Endothelial cell of umbilical vein (primary cell): Measurements from ENCODE around the gene LGALS3BP. TPM values are rescaled to one million over a fixed set of nuclear protein-coding genes. Genes with fewer than 3 reads are reported as not detected.

Source experiments
- BruUV-seq: library from RNA; stranded (reverse); fragments of 400-500 nt; replicated peaks from 2 replicates; lab custom pipeline; 2021; lab: Mats Ljungman, UMichigan
- CTCF ChIA-PET: fragments of 300-600, 350-600 bp; sonication (Branson Sonifier 250); formaldehyde crosslinking; loops from one replicate; lab custom pipeline; 2021; ENCODE audit warnings: antibody characterized with exemption, inconsistent platforms; lab: Charles Lee
- POLR2A ChIA-PET: fragments of 300-600, 350-600 bp; sonication (Branson Sonifier 250); formaldehyde crosslinking; loops from one replicate; lab custom pipeline; 2021; ENCODE audit warnings: antibody characterized with exemption, inconsistent platforms; lab: Charles Lee
- DNase-seq: peaks from one replicate; pipeline ENCODE4 v3.0.0-alpha.2; 2011; ENCODE audit warnings: low read depth, low spot score
- FAIRE-seq: peaks from 2 replicates; lab custom pipeline; 2011; peaks lifted over from hg19 to GRCh38; lab: Jason Lieb, UNC
- H2AFZ ChIP-seq: 2 replicates; pipeline ENCODE4 v1.6.0; 2012; ENCODE audit warnings: low read depth, low read length, control low read depth, inconsistent platforms
- H3K27ac ChIP-seq: 2 replicates; pipeline ENCODE4 v1.5.1; 2011; ENCODE audit warnings: low read depth, mild to moderate bottlenecking, control low read depth, low read length, moderate library complexity; ENCODE audit not compliant: insufficient read depth
- H3K27me3 ChIP-seq, 2 experiments: 2 replicates each; pipeline versions ENCODE4 v1.6.0 to v1.6.1; 2011; ENCODE audit warnings: low read length in 2 of 2, mixed read lengths in 1 of 2; ENCODE audit not compliant: control insufficient read depth in 2 of 2, insufficient read depth in 2 of 2
- H3K36me3 ChIP-seq, 2 experiments: 2 replicates in 1 of 2; 3 replicates in 1 of 2; pipeline ENCODE4 v1.5.1; 2011; ENCODE audit warnings: low read length in 2 of 2, mild to moderate bottlenecking in 1 of 2, moderate library complexity in 1 of 2; ENCODE audit not compliant: control insufficient read depth in 2 of 2, insufficient read depth in 2 of 2; ENCODE audit errors: extremely low read depth in 1 of 2
- H3K4me1 ChIP-seq: 3 replicates; pipeline ENCODE4 v1.5.1; 2011; ENCODE audit warnings: mild to moderate bottlenecking, low read length; ENCODE audit not compliant: control insufficient read depth, insufficient read depth; ENCODE audit errors: extremely low read depth
- H3K4me2 ChIP-seq: 2 replicates; pipeline ENCODE4 v1.6.1; 2011; ENCODE audit warnings: low read length, control low read depth, mixed read lengths; ENCODE audit not compliant: insufficient read depth
- H3K4me3 ChIP-seq, 3 experiments: fragments of 200-600 bp in 1 of 3; sonication (generic), shearing (Covaris generic) in 1 of 3; replicated peaks in 1 of 3; 2 replicates each; pipeline ENCODE4 v1.5.1; 2011 to 2016; ENCODE audit warnings: control low read depth in 3 of 3, low read length in 3 of 3, mild to moderate bottlenecking in 2 of 3, inconsistent platforms in 1 of 3, low read depth in 1 of 3, moderate library complexity in 1 of 3; ENCODE audit not compliant: insufficient read depth in 1 of 3
- H3K79me2 ChIP-seq: 2 replicates; pipeline ENCODE4 v1.6.0; 2012; ENCODE audit warnings: low read length, inconsistent platforms; ENCODE audit not compliant: control insufficient read depth, insufficient read depth
- H3K9ac ChIP-seq: replicated peaks from 2 replicates; pipeline ENCODE3; 2011; ENCODE audit warnings: low read length, control low read depth; ENCODE audit not compliant: insufficient read depth; ENCODE audit errors: extremely low read depth
- H3K9me1 ChIP-seq: replicated peaks from 3 replicates; pipeline ENCODE4 v1.6.0; 2011; ENCODE audit warnings: mild to moderate bottlenecking, low read length; ENCODE audit not compliant: control insufficient read depth, insufficient read depth; ENCODE audit errors: extremely low read depth
- H3K9me3 ChIP-seq: replicated peaks from 2 replicates; pipeline ENCODE4 v1.5.1; 2012; ENCODE audit warnings: low read length, inconsistent platforms; ENCODE audit not compliant: control insufficient read depth, insufficient read depth
- H4K20me1 ChIP-seq: replicated peaks from 2 replicates; pipeline ENCODE3; 2011; ENCODE audit warnings: mild to moderate bottlenecking, low read length; ENCODE audit not compliant: control insufficient read depth, insufficient read depth; ENCODE audit errors: extremely low read depth
- EZH2 ChIP-seq: IDR thresholded peaks from 2 replicates; pipeline ENCODE4 v1.6.1; 2012; ENCODE audit warnings: borderline replicate concordance, low read depth, mild to moderate bottlenecking, moderate library complexity, low read length, inconsistent platforms; ENCODE audit not compliant: severe bottlenecking
- FOS ChIP-seq: IDR thresholded peaks from 2 replicates; pipeline ENCODE4 v1.6.1; 2011; ENCODE audit warnings: mild to moderate bottlenecking, low read length, moderate library complexity, borderline replicate concordance; ENCODE audit not compliant: insufficient read depth
- GATA2 ChIP-seq: IDR thresholded peaks from 2 replicates; pipeline ENCODE4 v1.7.0; 2011; ENCODE audit warnings: low read depth, mild to moderate bottlenecking, moderate library complexity, mixed read lengths, low read length; ENCODE audit not compliant: insufficient read length, insufficient read depth
- POLR2AphosphoS5 ChIP-seq: IDR thresholded peaks from 2 replicates; pipeline ENCODE4 v1.6.1; 2012; ENCODE audit warnings: low read depth, mild to moderate bottlenecking, control low read depth, low read length, moderate library complexity; ENCODE audit not compliant: insufficient read depth
- dilution Hi-C: fragments of 300-500 bp; cut with MboI; formaldehyde crosslinking; loops from one replicate; pipeline ENCODE4 v1.15.0; 2019; ENCODE audit warnings: low sequenced_read_pairs; ENCODE audit not compliant: extremely low pct_ligation_motif_present
- intact Hi-C: fragments of 100-400 bp; cut with micrococcal nuclease; formaldehyde crosslinking; loops from one replicate; pipeline ENCODE4 v1.10.0; 2022
- polyA plus RNA-seq, 4 experiments: library from polyadenylated mRNA; depleted of rRNA in 3 of 4; stranded (reverse) in 3 of 4; unstranded in 1 of 4; fragments of >200 nt; gene quantifications; 2 replicates each; pipeline versions ENCODE4 v1.2.1 to v1.2.3, GENCODE V29; 2011 to 2012; ENCODE audit warnings: missing spikeins in 1 of 4
- total RNA-seq: library from RNA; stranded (reverse); gene quantifications from 2 replicates; pipeline ENCODE4 v1.2.3, GENCODE V29; 2021
- TF ChIP-seq, protein P1 (sequence below), 2 donors: IDR thresholded peaks; 1 replicate in 1 of 2; 2 replicates in 1 of 2; pipeline ENCODE4 v1.5.1; 2011; ENCODE audit warnings: low read length in 2 of 2, mild to moderate bottlenecking in 2 of 2, moderate library complexity in 2 of 2, control low read depth in 1 of 2, inconsistent platforms in 1 of 2, low read depth in 1 of 2; ENCODE audit not compliant: insufficient read depth in 1 of 2; ENCODE audit errors: extremely low read depth in 1 of 2
- TF ChIP-seq, protein P2 (sequence below): IDR thresholded peaks from 2 replicates; pipeline ENCODE4 v1.6.1; 2011; ENCODE audit not compliant: insufficient read depth, insufficient read length

LGALS3BP gene
- total and polyA plus RNA-seq, 2 donors (not counting 3 experiments of a cell fraction or from before 2014, with no cell fraction given) = 0.77 to 1.3 TPM

DNA sequence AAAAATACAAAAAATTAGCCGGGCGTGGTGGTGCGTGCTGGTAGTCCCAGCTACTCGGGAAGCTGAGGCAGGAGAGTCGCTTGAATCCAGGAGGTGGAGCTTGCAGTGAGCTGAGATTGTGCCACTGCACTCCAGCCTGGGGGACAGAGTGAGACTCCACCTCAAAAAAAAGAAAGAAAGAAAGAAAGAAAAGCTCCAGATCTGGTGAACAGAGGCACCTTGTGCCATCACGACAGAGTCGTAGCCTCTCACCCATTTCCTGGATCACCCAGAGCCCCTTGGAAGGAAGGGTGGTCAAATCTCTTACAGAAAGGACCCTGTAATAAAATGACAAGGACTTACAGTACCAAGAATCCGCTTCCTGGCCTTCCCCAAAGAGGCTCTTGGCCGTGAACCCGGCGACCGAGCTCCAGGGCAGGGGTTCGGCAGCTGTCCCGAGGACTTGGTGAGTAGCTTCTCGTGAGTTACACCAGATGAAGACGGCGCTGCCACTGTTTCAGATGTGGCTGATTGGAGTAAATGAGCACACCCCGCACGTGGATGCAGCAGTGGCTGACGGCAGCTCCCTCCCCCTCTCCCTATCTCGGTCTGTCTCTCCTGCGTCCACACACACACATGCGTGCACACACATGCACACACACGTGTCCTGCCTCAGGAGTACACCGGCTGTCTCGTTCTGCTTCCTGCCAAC lies 13.5 kb downstream of the LGALS3BP start:
- no peak for FAIRE-seq
- POLR2A ChIA-PET = no interaction called here
- no peaks in the 10 kb centered on the region for H3K36me3 ChIP-seq

More for the DNA sequence above, 13.5 kb downstream of the LGALS3BP start:
- TF ChIP-seq EZH2 (no peak), GATA2 (no peak), POLR2AphosphoS5 (no peak), FOS (no peak)
- TF ChIP-seq, protein P1, sequence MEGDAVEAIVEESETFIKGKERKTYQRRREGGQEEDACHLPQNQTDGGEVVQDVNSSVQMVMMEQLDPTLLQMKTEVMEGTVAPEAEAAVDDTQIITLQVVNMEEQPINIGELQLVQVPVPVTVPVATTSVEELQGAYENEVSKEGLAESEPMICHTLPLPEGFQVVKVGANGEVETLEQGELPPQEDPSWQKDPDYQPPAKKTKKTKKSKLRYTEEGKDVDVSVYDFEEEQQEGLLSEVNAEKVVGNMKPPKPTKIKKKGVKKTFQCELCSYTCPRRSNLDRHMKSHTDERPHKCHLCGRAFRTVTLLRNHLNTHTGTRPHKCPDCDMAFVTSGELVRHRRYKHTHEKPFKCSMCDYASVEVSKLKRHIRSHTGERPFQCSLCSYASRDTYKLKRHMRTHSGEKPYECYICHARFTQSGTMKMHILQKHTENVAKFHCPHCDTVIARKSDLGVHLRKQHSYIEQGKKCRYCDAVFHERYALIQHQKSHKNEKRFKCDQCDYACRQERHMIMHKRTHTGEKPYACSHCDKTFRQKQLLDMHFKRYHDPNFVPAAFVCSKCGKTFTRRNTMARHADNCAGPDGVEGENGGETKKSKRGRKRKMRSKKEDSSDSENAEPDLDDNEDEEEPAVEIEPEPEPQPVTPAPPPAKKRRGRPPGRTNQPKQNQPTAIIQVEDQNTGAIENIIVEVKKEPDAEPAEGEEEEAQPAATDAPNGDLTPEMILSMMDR (IDR thresholded peaks at IDR 0.05; ENCODE audit: extremely low read depth in 1 of 2, insufficient read depth in 1 of 2, low read depth in 1 of 2, low read length in 2 of 2) = no peak
- TF ChIP-seq, protein P2, sequence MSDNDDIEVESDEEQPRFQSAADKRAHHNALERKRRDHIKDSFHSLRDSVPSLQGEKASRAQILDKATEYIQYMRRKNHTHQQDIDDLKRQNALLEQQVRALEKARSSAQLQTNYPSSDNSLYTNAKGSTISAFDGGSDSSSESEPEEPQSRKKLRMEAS = no peak
- no peaks in the 10 kb centered on the region for H3K9me1 ChIP-seq
- no peak for DNase-seq
- H4K20me1 ChIP-seq = no peaks in the 10 kb centered on the region
- no peak overlapping the region for H3K4me3 ChIP-seq
- dilution Hi-C loops = no loop called here
- no peak overlapping the region for H3K9ac ChIP-seq
- intact Hi-C loops = no loop called here
- no peak overlapping the region for H3K4me2 ChIP-seq
- no peak overlapping the region for H3K27ac ChIP-seq
- no peaks in the 10 kb centered on the region for H3K79me2 ChIP-seq
- no peaks in the 10 kb centered on the region for H3K4me1 ChIP-seq
- H3K27me3 ChIP-seq = no peaks in the 10 kb centered on the region
- BruUV-seq = no TSS peak
- no peak overlapping the region for H2AFZ ChIP-seq
- H3K9me3 ChIP-seq = no peaks in the 10 kb centered on the region
- CTCF ChIA-PET = interaction anchor here (0.9 to 9.1 kb wide), 7 partner anchors 13 to 114 kb away, joined by 3 to 171 read pairs (median 4); no protein-coding TSS in a partner anchor
